IPS-15b (cell line): ENCODE measurements around the gene C17orf100.

Source experiments
- H3K27me3 ChIP-seq: one replicate; pipeline ENCODE4 v1.6.1; 2013; ENCODE audit warnings: low read length; ENCODE audit not compliant: control insufficient read depth, insufficient read depth
- H3K36me3 ChIP-seq: one replicate; pipeline ENCODE4 v1.6.1; 2013; ENCODE audit warnings: low read length; ENCODE audit not compliant: control insufficient read depth, insufficient read depth
- H3K4me1 ChIP-seq: one replicate; pipeline ENCODE4 v1.6.1; 2013; ENCODE audit warnings: mild to moderate bottlenecking, low read length; ENCODE audit not compliant: control insufficient read depth, insufficient read depth
- H3K4me3 ChIP-seq: one replicate; pipeline ENCODE4 v1.5.1; 2013; ENCODE audit warnings: low read depth, low read length
- H3K9ac ChIP-seq: one replicate; pipeline ENCODE4 v1.6.1; 2013; ENCODE audit warnings: low read depth, mild to moderate bottlenecking, low read length
- H3K9me3 ChIP-seq: one replicate; pipeline ENCODE4 v1.6.1; 2013; ENCODE audit warnings: mild to moderate bottlenecking, low read length; ENCODE audit not compliant: control insufficient read depth, insufficient read depth

The C17orf100 gene

DNA sequence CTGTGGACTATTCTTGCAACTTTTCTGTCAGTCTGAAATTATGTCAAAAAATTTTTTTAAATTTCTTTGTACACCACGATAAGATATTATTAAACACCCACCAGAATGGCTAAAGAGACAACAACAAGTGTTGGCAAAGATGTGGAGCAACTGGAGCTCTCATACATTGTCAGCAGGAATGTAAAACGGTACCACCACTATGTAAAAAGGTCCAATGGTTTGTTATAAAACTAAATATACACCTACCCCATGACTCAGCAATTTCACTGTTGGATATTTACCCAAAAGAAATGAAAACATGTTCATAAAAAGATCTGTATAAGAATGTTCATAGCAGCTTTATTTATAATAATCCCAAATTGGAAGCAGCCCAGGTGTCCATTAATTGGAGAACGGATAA lies 18.3 kb upstream of the C17orf100 start:
- Histone ChIP-seq H3K9ac (no peak overlapping the region), H3K27me3 (no peaks in the 10 kb centered on the region), H3K4me3 (no peak overlapping the region), H3K4me1 (no peaks in the 10 kb centered on the region), H3K9me3 (no peaks in the 10 kb centered on the region), H3K36me3 (peaks cover 4% of the 10 kb centered on the region)

DNA sequence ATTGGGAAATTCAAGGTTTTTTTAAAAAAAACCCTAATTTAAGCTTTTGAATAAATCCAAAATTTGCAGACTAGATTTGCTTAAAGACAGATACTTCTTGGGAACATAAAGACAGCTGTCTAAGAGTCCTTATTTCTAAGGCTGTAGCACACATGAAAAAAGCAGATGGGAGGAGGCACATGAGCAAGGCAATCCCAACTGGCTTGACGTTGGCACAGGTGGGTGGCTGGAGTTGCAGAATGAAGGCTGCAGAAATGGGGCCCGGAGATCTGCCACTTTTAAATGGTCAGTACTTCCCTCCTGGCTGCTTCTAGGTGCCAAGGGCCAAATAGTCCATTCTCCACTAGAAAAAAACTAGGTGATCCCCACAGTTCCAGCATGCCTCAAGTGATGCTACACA lies 15.5 kb upstream of the C17orf100 start:
- Histone ChIP-seq H3K27me3 (no peaks in the 10 kb centered on the region), H3K36me3 (no peaks in the 10 kb centered on the region), H3K4me3 (no peak overlapping the region), H3K9ac (no peak overlapping the region), H3K4me1 (no peaks in the 10 kb centered on the region), H3K9me3 (no peaks in the 10 kb centered on the region)

DNA sequence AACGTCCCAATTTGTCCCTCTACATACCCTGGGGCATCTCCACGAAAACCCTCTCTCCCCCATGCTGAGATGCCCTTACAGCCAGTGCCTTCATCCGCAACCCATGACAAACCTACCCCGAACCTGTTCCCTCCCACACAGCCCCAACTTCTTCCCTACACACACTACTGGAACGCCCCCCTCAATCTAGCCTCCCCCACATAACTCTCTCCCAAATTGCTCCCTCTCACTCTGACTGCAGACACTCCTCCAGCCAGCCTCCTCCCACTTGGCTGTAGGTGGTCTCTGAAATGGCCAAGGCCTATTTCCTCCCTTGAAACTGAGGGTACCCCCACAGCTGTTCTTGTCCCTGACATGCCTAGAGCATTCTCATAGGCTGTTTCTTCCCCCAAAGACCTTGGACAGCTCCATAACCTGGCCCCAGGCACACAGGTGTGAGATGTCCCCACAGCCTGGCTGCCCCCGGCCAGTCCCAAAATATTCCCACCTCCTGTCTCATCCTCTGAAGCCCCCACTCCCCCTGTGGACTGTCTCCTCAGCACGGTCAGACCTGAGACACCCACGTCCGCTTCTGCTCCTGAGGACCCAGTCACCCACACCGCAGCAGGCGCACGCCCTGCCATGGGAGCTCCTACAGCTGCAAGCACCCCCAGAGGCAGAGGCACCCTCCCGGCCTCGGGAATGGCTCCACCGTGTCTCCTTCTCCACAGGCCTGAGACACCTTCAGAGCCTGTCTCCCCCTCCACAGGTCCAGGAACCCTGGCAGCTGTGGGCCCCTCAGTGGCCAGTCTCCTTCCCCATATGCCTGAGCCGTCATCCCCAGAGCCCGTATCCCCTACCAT lies 14.7 kb upstream of the C17orf100 start:
- Histone ChIP-seq H3K4me3 (no peak overlapping the region), H3K9me3 (no peaks in the 10 kb centered on the region), H3K27me3 (no peaks in the 10 kb centered on the region), H3K4me1 (no peaks in the 10 kb centered on the region), H3K9ac (no peak overlapping the region), H3K36me3 (no peaks in the 10 kb centered on the region)

DNA sequence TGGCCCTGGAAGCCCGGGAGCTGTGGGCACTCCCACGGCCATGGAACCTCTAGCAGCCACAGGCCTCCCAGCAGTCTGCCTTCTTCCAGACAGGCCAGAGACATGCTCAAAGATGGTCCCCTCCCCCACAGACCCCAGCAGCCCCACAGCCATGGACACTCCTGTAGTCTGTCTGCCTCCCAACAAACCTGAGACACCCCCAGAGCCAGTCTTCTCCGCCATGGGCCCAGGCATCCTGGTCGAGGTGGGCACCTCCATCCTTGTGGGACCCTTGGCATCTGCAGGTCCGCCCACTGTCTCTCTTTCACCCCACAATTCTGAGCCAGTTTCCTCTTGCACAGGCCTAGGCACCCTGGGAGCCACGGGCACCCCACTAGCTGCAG lies 14.1 kb upstream of the C17orf100 start:
- H3K9me3 ChIP-seq, result no peaks in the 10 kb centered on the region
- H3K27me3 ChIP-seq, result no peaks in the 10 kb centered on the region
- no peak overlapping the region for H3K9ac ChIP-seq
- H3K4me3 ChIP-seq, result no peak overlapping the region
- H3K36me3 ChIP-seq, result no peaks in the 10 kb centered on the region
- no peaks in the 10 kb centered on the region for H3K4me1 ChIP-seq

DNA sequence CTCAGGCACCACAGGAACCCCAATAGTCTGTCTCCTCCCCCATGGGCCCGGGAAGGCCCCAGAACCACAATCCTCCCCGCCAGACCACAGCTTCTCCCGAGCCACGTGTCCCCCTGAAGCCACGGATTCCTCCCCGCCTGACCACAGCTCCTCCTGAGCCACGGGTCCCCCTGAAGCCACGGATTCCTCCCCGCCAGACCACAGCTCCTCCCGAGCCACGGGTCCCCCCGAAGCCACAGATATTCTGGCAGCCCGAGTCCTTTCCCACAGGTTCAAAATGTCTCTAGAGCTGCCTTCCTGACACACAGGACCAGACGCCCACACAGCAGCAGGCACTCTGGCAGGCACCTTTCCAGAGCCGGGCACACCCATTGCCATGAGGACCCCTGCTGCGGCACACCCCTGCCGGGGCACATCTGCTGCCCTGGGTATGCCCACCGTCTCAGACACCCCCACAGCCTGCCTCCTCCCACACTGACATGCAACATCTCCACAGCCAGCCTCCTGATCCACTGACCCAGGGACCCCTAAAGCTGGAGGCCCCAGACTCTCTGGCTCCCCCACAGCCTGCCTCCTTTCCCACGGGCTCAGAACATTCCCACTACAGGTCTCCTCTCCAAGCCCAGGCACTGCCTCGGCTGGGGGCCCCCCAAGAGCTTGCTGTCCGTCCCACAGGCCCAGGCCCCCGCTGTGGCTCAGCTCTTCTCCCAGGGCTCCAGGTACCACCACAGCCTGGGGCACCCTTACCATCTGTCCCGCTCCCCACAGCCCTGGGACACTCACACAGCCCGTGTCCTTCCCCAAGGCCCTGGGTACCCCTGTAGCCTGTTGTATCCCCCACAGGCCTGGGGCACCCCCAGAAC lies 13.3 kb upstream of the C17orf100 start:
- Histone ChIP-seq H3K27me3 (no peaks in the 10 kb centered on the region), H3K9me3 (no peaks in the 10 kb centered on the region), H3K4me3 (no peak overlapping the region), H3K9ac (no peak overlapping the region), H3K36me3 (no peaks in the 10 kb centered on the region), H3K4me1 (no peaks in the 10 kb centered on the region)

DNA sequence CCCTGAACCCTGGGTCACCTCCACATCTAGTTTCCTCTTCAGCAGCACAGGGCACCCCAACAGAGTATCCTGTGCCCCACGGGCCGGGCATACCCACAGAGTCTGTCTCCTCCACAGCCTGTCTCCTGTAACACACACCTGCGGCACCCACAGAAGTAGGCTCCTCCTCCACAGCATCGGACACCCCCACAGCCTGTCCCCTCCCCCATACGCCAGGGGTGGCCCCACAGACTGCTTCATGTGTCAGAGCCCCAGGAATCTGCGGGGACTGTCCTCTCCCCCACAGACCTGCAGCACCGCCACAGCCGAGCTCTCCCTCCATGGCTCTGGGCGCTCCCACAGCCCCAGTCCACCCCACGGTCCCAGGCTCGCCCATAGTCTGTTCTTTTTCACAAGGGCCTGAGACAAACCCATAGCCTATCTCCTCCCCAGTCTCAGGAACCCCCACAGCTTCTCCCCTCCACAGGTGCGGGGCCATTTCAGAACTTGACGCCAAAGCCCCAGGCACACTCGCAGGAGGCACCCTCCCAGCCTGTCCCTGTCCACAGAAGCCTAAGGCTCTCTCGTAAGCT lies 12.5 kb upstream of the C17orf100 start:
- Histone ChIP-seq H3K36me3 (no peaks in the 10 kb centered on the region), H3K4me1 (no peaks in the 10 kb centered on the region), H3K27me3 (no peaks in the 10 kb centered on the region), H3K9ac (peak overlapping the region; percentile 47), H3K9me3 (no peaks in the 10 kb centered on the region), H3K4me3 (peak overlapping the region; percentile 94)

DNA sequence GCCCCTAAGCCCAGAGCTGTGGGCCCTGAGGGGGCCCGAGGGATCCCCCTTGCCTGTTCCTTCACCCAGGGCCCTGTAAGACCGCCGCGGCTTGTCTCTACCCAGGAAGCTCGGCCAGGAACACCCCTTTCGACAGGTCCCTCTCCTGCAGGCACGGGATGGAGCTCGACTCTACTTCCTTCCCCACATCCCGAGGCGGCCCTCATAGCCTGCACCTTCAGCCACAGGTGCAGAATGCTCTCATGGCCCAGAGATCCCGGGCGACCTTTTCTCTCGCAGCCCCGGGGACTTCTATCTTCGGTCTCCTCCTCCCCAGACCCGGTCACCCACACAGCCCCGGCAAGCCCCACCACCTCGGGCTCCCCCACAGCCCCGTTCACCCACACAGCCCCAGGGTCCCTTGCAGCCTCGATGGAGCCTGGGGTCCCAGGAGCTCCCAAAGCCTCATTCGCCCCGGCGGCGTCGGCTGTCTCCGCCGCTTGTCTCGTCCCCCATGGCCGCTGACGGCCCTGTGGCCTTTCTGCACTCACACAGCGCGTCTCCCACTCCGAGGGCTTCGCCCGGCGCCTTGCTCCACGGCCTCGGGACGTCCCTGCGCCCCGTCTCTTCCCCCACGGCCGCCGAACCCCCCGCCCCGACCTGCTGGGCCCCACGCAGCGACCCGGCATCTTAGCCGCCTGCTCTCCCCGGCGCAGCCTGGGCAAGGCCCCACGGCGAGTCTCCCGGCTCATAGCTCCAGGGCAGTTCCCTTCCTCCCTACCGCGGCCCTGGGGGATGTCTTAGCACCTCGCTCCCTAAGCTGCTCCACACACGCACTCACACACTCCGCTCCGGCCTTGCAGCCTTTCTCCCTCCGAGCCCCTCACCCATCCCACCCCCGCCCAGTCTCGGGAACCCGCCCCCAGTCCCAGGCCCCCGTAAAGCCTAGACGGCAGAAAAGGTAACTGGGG lies 11.7 kb upstream of the C17orf100 start:
- H3K4me3 ChIP-seq, result peak overlapping the region; percentile 94
- H3K36me3 ChIP-seq, result no peaks in the 10 kb centered on the region
- H3K9ac ChIP-seq, result peak overlapping the region; percentile 47
- no peaks in the 10 kb centered on the region for H3K4me1 ChIP-seq
- H3K27me3 ChIP-seq, result no peaks in the 10 kb centered on the region
- H3K9me3 ChIP-seq, result no peaks in the 10 kb centered on the region

DNA sequence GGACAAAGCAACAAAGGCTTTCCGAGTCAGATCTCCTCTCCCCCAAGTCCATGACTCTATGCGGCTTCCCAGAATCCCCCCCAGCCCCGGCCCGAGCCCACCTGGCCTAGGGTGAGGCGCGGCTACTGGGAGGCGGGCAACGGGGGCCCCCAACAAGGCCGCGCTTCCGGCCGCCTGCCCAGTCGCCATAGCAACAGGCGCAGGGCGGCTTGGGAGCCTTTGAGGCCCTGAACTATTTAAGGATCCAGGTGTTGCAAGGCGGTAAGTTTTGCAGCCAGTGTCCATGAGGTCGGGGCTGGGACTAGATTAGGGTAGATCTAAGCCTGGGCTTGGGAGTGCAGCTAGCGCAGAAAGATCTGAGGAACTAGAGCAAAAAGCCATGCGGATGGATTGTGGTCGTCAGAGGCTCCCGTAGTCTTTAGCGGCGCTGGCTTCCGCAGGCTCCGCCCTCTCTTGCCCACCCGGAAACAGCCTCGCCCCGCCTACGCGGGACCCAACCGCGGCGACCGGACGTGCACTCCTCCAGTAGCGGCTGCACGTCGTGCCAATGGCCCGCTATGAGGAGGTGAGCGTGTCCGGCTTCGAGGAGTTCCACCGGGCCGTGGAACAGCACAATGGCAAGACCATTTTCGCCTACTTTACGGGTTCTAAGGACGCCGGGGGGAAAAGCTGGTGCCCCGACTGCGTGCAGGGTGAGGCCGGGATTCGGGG lies 10.9 kb upstream of the C17orf100 start, which contains the start of the genes KIAA0753 and TXNDC17:
Gene KIAA0753, minus strand, starts transcription at position 176 of the 711 bp plus-strand sequence. CDS start 5,608 bp downstream, outside the sequence.
Gene TXNDC17, plus strand, starts transcription at position 525 of the 711 bp plus-strand sequence. Its CDS starts 23 bp downstream, at position 548.
- Histone ChIP-seq H3K4me3 (peak within 1 kb of the TSS; percentile 94), H3K36me3 (no peaks in the 10 kb centered on the region), H3K27me3 (no peaks in the 10 kb centered on the region), H3K4me1 (no peaks in the 10 kb centered on the region), H3K9ac (peak within 1 kb of the TSS; percentile 87), H3K9me3 (no peaks in the 10 kb centered on the region)

DNA sequence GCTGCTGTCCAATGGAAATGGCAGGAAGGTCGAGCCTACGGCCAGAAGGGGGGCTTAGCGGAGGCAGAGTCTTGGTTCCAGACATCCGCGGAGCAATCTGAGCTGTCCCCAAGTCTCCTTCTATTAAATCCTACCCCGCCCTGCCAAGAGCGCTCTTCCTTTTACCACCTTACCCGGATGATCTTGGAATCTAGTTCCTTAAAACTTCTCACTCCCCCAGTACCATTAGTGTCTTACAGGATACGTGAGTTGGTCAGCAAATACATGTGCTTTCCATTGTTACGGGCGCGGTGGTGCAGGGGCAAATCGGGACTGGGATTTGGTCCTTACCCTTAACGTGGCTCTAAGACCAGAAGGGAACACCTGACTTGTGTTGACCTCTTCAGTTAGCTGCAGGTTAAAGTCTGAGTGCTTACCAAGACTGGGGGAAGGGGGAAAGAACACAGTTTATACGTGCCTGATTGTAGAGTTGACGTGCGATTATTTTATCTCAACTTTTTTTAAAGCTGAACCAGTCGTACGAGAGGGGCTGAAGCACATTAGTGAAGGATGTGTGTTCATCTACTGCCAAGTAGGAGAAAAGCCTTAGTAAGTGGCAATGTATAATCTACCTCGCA lies 10.2 kb upstream of the C17orf100 start:
- Histone ChIP-seq H3K9me3 (no peaks in the 10 kb centered on the region), H3K4me3 (peak overlapping the region; percentile 94), H3K27me3 (no peaks in the 10 kb centered on the region), H3K4me1 (no peaks in the 10 kb centered on the region), H3K36me3 (no peaks in the 10 kb centered on the region), H3K9ac (peak overlapping the region; percentile 87)

DNA sequence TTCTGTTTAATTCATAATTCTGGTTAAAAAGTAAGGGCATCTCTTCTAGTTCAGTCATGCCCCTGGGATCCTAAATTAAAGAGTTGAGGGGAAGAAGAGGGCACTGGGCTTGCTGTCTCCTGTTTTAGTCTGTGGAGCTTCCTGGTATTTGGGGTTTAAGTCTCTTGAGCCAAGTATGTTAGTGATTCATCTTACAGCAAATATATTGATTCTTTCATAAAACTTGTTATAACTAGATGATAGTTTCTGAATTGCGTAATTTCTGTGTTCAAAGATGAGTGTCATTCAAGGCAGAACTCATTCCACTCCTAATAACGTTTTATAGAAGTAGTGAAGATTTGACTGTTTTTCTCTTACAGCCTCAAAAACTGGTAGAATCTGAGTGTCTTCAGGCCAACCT lies 9.0 kb upstream of the C17orf100 start:
- H3K9me3 ChIP-seq, result no peaks in the 10 kb centered on the region
- H3K9ac ChIP-seq, result no peak overlapping the region
- H3K36me3 ChIP-seq, result no peaks in the 10 kb centered on the region
- H3K4me1 ChIP-seq, result no peaks in the 10 kb centered on the region
- no peak overlapping the region for H3K4me3 ChIP-seq
- H3K27me3 ChIP-seq, result no peaks in the 10 kb centered on the region
